Measurements from ENCODE around the gene FAM240B.

- TF ChIP-seq CTCF (IDR thresholded peaks at IDR 0.05; ENCODE audit: low read depth, low read length, missing input control) (no peak), HNF4A (conservative IDR thresholded peaks at IDR 0.05) (no peak), ZBTB33 (IDR thresholded peaks at IDR 0.05) (no peak), SP1 (IDR thresholded peaks at IDR 0.05) (no peak), YY1 (IDR thresholded peaks at IDR 0.05) (no peak), FOXA1 (IDR thresholded peaks at IDR 0.05) (no peak), TAF1 (conservative IDR thresholded peaks at IDR 0.05) (no peak), RAD21 (IDR thresholded peaks at IDR 0.05) (no peak), HNF4G (IDR thresholded peaks at IDR 0.05) (no peak), ATF3 (IDR thresholded peaks at IDR 0.05) (no peak), MAX (IDR thresholded peaks at IDR 0.05) (no peak), JUND (IDR thresholded peaks at IDR 0.05) (no peak)
Observed at GRCh38 chr9:38671372-38671731, 48.6 kb downstream of the FAM240B start.

Measured in liver (tissue), 3 donors.